Glomerular visceral epithelial cell (primary cell): Measurements from ENCODE around the gene NINL.
"Not testable (repeated sequence)": the region's sequence is repeated elsewhere in the genome, so short reads cannot be mapped to it uniquely, and the experiment has no call there.

ENCODE experiments used
- DNase-seq: peaks from one replicate; pipeline ENCODE4 v3.0.0-alpha.2; 2016; ENCODE audit errors: extremely low spot score

The NINL gene

DNA sequence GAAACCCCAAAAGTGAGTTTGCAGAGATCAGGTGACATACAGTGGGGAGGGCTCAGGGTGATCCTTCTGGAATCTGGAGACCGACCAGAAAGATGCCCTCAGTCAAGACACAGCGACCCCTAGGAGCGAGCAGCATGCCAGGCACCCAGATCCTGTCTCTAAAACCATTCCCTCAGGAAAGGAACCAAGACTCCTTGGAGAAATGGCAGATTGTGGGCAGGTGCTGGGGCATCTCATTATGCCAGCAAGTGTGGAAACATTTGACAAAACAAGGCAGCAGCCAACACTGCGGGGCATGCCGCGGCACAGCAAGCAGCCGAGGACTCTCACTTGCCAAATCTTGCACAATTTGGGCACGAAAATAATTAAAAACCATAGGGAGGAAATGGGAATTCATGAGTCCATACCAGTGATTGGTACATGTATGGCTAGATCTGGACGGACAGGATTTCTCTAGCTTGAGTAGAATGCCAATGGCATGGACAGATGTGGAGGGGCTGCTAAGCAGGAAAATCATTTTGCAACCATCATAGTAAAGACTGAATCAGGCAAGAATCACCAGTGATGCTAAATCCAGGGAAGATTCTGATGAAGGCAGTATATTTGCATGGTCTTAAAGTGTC is 101.0 kb downstream of the NINL start:
- DNase-seq: no peak

DNA sequence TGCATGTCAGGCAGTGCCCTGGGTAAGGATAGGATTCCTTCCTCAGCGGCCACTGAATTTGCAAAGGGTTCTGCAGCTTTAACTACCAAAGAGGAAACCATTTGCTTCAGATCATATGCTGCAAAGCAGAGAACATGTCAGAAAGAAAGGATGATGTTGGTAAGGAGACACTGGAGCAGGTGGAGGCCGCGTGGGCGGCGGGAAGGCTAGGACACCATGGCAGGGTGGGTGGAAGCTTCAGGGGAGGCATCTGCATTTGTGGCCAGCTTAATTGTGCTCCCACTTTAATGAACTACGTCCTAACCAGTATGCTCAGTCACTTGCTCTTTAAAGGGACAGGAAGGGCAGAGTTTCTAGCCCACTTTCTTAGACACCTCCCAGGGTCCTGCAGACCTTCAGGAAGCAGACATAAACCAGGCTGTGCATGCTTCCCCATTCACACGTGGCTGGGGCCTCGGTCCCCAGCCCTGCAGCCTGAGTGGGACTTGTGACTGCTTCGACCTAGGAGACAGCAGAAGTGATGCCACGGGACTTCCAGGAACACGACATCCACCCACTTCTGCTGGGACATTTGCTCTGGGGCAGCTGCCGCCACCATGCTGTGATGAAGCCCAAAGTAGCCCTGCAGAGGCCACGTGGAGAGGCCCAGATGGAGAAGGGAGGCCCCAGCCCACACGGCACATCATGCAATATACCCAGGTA is 101.7 kb downstream of the NINL start:
- no peak for DNase-seq

DNA sequence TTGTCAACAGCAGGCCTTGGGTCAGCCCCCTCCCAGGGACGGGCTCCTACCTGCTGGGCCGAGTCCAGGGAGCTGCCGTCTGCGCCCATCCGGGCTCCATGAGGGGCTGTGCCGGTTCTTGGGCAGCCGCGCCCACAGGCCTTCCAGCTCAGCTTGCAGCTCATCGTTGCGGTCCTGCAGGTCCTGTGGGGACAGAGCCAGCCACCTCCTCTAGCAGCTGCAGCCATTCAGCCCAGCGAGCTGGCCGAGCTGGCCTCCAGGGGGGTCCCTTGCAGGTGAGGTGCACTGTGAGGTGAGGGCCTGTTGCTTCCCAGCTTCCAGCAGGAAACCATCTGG is 103.4 kb downstream of the NINL start:
- no peak for DNase-seq

DNA sequence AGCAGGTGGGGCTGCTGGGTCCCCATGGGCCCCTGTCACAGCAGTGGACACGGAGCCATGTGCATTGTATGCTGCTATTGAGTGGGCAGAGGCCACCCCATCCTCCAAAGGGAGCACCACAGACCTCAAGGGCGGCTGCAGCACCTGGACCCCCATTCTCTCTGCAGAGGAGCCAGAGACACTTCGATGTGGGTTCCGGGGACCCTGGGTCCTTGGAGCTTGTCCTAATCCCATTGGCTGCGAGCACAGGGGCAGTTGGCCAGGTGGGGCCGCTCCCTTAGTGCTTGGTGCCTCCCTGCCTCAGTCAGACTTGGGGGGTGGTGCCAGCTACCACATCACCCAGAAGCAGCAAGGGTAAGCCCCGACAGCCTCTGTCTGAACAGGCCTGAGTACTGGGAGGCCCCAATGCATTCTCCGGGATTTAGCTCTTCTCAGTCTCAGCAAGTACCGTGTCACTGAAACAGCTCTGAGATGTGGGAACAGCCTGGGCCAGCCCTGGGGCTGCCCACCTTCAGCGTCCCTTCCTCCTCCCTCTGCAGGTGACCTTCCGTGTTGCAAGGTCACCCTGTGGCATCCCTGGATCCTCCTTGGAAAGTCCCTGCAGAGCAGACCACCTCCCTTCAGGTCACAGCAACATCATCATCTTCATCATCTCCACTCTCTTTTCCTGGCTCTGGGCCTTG is 104.0 kb downstream of the NINL start:
- DNase-seq: no peak

DNA sequence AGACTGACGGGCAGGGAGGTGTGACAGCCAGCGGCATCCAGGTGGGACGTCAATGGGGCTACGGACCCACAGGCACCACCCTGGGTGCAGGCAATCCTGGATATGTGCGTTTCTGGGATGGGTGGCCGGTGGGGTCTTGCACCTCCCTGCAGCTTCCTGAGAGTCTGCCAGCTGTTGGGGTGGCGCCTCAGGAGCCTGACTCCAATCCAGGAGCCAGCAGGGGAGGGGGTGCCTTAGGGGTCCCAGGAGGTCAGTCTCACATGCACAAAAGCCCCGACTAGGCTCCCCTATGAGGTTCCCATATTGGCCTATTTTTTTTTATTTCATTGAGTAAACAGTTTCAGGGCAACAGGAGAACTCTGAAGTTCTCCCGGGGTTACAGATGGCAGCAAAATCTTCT is 104.5 kb downstream of the NINL start:
- no peak for DNase-seq

DNA sequence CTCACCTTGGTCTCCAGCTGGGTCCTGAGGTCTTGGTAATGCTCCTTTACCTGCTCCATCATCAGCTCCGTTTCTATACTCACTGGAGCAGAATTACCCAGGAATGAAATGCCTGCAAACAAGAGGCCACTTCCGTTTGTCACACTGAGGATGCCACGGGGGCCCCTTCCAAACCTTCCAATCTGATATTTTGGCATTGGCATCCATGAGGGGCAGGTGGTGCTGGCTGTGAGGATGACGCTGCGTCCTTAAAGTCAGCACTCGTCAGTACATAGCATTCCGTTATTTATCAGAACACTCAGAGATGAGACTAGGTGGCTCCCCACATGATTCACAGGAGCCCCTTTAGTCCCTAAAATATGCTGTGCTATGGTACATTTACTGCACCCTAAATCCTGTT is 105.2 kb downstream of the NINL start:
- DNase-seq: no peak

DNA sequence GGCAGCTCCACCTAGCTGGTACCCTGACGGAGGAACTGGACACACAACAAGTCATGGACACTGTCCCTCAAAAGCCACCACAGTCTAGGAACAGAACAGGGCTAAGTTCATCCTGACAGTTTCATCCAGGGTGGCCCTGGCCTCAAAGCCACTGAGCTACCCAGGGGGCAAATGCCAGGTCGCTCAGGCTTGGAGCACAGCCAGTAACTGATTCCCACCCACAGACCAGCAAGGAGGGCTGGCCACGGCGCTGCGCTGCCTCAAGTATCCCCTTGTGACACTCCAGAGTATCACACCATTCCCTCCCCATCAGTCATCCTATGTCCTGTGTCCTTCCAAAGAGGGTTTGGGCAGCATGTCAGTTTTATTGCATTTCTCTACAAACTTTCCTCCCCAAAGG is 105.7 kb downstream of the NINL start:
- DNase-seq: no peak

DNA sequence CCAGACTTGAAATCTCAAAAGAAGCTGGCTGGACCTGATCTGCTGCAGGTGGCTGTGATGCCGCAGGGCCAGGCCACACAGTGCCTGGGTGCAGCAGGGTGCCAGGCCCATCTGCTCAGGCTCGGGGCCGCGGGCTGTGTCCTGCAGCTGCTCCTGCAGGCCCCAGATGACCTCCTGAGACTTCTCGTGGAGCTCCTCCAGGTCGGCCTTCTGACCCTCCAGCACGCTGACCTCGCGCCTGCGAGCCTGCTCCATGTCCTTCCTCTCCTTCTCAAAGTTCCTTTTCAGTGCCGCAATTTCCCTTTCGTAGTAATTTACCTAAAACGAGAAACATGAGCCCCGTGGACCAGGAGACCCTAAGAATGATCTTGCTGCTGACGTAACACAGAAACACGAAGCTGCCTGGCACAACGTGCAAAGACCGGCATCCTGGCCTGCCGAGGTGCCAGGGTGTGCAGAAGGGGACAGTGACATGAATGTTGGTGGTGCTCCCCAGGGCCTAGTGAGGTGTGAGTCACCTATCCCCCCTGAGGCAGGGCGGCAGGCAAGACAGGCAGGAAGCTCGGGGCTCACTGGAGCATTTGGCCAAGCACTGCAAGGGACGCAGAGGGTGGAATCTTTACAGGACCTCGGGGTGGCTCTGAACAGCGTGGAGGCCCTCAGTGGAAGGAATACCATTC is 106.3 kb downstream of the NINL start:
- no peak for DNase-seq

DNA sequence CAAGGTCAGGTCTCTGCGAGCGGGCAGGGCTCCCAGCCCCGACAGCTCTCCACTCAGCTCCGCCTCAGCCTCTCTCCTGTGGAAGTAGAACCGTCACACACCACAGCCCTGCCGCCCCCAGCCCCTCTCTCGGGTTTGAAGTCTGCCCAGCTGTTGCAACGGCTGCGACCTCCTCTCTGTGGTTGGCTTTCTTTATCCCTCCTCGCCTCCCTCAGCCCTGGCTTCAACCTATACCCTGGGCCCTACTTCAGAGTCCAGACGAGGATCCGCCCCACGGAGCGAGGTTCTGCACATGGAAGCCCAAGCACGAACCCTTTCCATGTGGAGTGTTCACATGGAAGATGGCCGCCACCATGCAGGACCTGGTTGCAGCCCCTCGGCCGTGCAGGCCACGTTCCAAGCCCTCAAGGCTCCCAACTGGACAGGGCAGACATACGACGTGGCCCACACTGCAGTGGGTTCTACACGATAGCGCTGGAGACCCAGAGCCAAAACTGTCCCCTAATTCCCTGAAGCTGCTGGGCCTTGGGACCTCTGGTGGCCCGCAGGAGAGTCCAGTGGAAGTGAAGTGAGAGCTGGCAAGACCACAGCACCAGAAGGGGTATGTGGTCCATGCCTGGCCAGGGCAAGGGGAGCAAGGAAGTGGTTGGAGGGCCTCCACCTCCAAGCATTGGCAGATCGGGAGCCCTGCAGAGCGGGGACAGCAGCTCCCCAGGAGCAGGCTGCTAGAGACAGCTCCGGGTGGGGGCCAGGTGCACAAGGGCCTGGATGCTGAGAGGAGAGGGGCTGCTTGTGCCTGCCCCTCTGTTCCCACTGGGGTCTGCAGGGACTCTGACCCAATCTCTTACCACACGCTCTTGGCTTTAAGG is 108.1 kb downstream of the NINL start:
- DNase-seq: no peak

DNA sequence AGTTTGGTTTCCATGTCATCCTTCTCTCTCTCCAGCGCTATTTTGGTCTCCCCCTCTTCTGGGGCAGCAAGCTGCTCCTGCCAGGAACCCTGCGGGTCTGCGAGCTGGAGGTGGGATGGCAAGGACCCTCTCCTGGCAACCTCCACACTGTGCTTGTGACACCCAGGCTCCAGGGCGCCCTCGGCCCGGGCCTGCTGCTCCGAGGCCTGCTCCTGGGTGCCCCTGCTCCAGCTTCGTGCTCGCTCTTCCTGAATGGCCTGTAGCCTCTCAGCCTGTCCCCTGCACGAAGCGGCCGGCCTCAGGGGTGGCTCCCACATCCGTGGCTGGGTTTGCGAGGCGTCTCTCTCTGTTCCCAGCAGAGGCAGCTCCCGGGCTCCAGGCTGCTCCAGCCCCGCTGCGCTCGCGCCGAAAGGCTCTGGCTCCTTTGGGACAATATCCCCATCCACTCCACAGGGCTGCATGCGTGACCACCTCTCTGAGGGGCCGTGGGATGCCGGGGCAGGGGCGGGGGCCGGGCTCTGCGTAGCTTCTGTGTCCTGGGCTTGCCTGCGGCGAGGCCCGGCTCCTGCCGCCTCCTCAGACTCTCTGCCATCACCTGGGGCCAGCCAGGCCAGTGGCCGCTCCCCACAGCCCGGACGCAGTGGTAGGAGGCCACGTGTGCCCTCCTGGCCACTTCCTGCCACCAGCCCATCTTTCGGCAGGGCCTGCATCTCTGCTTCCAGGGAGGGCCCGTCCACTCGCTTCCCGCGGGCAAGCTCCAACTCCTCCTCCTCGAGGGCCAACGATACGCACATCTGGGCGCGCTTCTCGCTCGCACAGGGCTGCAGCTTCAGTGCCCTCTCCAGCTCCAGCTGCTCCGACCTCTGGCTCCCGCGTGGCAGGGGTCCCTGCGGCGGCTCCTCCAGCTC is 109.0 kb downstream of the NINL start:
- DNase-seq: no peak

DNA sequence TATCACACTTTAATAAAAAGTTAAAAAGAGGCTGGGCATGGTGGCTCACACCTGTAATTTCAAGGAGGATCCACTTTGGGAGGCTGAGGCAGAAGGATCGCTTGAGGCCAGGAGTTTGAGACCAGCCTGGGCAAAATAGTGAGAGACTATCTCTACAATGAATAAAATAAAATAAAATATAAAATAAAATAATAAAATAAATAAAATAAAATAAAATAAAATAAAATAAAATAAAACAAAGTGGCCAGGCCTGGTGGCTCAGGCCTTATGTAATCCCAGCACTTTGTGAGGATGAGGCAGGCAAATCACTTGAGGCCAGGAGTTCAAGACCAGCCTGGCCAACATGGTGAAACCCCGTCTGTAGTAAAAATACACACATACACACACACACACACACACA is 112.0 kb downstream of the NINL start:
- DNase-seq: not testable (repeated sequence)

DNA sequence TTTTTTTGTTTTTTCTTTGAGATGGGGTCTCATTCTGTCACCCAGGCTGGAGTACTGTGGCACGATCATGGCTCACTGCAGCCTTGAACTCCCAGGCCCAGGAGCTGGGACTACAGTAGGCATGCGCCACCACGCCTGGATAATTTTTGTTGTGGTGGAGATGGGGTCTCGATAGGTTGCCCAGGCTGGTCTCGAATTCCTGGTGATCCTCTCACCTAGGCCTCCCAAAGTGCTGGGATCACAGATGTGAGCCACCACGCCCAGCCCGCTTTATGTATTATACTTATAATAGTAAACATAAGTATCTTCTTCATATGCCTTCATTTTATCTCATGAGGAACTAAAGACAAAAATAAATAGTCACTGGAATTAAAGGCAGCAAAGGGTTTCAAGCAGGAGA is 114.3 kb downstream of the NINL start:
- DNase-seq: no peak

DNA sequence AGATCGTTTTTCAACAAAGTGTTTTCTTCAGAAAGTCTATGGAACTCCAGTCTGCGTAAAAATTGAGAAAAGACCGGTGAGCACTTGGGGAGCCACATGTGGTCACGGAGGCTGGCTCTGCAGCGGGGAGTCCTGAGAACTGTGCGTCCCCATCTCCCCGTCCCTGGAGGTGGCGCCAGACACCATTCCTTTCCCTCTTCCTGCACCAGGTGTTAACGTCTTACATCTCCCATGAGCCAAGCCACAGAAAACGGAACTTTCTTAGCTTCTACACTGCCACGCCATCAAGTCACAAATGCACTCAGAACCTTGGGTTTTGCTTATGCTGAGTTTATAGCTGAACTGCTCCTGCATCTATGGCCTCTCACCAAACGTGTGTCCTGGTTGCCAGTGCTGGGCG is 115.3 kb downstream of the NINL start:
- peak; percentile 34 for DNase-seq

DNA sequence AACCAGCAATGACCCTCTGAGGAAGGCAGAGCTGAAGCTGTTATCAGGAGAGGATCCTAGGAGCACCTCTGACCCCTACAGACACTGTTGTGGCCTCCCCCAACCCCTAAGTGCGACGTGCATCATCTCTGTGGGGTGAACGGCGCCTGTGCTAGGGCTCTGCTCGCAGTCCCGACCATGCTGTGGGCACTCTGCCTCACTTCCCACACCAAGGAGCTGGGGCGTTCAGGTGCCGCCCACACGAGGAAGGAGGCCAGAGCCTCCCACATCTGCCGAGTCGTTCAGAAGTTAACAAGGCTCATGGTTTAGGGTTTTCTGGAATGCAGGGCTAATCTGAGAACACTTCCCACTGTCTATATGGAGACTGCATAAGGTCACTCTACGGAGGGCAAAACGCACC is 115.8 kb downstream of the NINL start:
- DNase-seq: no peak

DNA sequence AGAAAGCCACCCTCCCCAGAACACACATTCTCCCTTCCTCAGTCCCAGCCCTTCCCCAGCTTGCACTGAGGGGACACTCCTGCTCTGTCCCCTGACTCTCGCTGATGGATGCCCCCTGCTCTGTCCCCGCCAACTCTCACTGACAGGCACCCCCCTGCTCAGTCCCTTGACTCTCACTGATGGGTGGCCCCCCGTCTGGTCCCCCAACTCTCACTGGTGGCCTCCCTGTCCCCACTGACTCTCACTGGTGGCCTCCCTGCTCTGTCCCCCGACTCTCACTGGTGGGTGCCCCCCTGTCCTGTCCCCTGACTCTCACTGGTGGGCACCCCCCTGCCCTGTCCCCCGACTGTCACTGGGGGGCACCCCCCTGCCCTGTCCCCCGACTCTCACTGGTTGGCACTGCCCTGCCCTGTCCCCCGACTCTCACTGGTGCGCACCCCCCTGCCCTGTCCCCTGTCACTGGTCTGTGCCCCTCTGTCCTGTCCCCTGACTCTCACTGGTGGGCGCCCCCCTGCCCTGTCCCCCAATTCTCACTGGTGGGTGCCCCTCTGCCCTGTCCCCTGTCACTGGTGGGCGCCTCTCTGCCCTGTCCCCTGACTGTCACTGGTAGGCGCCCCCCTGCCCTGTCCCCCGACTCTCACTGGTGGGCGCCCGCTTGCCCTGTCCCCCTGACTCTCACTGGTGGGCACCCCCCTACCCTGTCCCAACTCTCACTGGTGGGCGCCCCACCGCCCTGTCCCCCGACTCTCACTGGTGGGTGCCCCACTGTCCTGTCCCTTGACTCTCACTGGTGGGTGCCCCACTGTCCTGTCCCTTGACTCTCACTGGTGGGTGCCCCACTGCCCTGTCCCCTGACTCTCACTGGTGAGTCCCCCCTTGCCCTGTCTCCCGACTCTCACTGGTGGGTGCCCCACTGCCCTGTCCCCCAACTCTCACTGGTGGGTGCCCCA is 116.9 kb downstream of the NINL start:
- DNase-seq: no peak

DNA sequence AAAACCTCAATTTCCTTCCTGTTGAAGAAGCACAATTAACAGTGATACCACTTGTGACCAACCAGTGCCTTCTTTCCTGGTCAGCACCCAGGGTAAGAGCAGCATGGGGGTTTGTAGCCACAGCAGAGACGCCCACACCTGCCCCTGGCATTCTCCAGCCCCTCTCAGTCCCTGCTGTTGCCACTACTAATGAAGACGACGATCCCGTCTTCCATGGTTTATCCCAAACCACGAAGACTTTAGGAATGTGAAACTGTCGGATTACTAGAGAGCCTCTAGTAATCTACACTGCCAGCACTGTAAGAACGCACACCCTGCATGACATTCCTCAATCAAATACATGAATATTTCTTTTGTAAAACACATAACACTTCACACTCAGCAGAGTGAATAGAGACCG is 117.9 kb downstream of the NINL start:
- no peak for DNase-seq

DNA sequence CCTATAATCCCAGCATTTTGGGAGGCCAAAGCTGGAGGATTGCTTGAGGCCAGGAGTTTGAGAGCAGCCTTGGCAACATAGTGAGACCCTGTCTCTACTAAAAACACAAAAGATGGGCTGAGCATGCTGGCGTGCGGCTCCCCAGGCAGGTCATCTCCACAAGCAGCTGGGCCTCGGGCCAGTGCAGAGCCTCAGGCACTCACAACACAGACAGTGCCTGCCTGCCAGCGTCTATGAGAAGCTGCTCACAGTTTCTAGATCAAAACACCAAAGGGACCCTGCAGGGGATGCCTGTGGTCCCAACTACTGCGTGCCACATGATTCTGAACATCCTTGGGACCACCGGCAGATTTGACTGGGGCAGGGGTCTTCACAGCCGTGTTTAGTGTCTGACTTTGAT is 118.5 kb downstream of the NINL start:
- no peak for DNase-seq

DNA sequence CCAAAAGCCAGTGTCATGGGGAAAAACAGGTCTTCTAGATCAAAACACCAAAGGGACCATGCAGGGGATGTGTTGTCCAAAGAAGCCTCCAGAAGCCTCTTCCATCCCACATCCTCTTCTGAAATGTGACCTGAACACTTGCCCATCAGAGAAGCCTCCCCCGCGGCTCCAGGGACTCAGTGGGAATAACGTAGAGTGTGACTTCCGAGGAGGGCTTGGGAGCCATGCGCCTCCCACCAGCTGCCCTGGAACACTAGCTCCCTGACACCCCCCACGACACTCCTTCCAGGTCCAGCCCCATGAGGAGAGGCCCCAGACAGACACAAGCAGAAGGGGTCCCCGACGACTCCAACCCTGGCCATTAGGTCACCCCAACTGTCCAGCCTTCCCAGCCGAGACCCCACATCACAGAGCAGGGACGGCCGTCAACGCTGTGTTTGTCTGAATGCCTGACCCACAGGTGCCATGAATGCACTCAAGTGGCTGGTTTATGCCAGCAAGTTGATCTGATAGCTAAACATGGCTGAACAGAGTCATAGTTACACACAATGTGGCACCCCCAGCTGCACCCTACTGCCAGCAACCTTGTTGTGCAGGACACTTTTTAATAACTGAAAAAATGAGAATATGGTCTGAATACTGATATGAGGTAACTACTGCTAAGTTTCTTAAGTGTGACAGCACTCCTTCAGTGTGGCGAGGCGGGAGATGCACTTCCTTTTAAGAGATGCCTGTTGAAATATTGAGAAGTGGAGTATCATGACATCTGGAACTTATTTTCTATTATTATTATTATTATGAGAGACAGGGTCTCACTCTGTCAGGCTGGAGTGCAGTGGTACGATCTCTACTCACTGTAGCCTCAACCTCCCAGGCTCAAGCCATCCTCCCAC is 119.8 kb downstream of the NINL start:
- DNase-seq: no peak
